ENCODE results near the gene TRAPPC12. TPM values are rescaled to one million over a fixed set of nuclear protein-coding genes. Genes with fewer than 3 reads are reported as not detected.
"Not testable (repeated sequence)": the region's sequence is repeated elsewhere in the genome, so short reads cannot be mapped to it uniquely, and the experiment has no call there.

Gene TRAPPC12
- total RNA-seq, 2 experiments from 2014 or later, result 49.8 to 64.0 TPM

GRCh38 chr2:3356799-3357198 is 22.7 kb upstream of the TRAPPC12 start:
- no peak for TF ChIP-seq CTCF (IDR thresholded peaks at IDR 0.05)
- ChIA-PET CTCF (no interaction called here), POLR2A (no interaction called here)
- no peaks in the 10 kb centered on the region for H3K9me3 ChIP-seq (ENCODE audit: control insufficient read depth in 1 of 2, insufficient read depth in 1 of 2, low read length in 2 of 2)
- ATAC-seq (ENCODE audit: poor library complexity), result no peak
- H3K27me3 Mint-ChIP-seq, result no peaks in the 10 kb centered on the region
- peaks cover 3% of the 10 kb centered on the region for H3K4me1 ChIP-seq (ENCODE audit: insufficient read depth, low read length)
- peak overlapping the region; percentile 30 for H3K27ac Mint-ChIP-seq
- peaks cover 38% of the 10 kb centered on the region for H3K36me3 Mint-ChIP-seq (ENCODE audit: low read depth)
- H3K27me3 ChIP-seq (ENCODE audit: control insufficient read depth in 1 of 2, insufficient read depth in 2 of 2, low read length in 2 of 2), result no peaks in the 10 kb centered on the region
- no peaks in the 10 kb centered on the region for H3K9me3 Mint-ChIP-seq
- no peak overlapping the region for H3K4me3 Mint-ChIP-seq
- H3K4me1 Mint-ChIP-seq (ENCODE audit: low read depth), result peaks cover 13% of the 10 kb centered on the region
- H3K36me3 ChIP-seq (ENCODE audit: insufficient read depth, low read length), result peaks cover 25% of the 10 kb centered on the region
- no peak overlapping the region for H3K27ac ChIP-seq (ENCODE audit: low read depth in 1 of 2, low read length in 2 of 2)
- DNase-seq, result no peak
- no peak overlapping the region for H3K4me3 ChIP-seq (ENCODE audit: low read length)
- intact Hi-C loops (cut with DNase I, micrococcal nuclease), result no loop called here

- H3K27me3 Mint-ChIP-seq; H3K9me3 ChIP-seq (ENCODE audit: control insufficient read depth in 1 of 2, insufficient read depth in 1 of 2, low read length in 2 of 2); DNase-seq; CTCF ChIA-PET; intact Hi-C loops (cut with DNase I, micrococcal nuclease); H3K9me3 Mint-ChIP-seq; POLR2A ChIA-PET; H3K4me3 Mint-ChIP-seq; H3K4me1 ChIP-seq (ENCODE audit: insufficient read depth, low read length); H3K27me3 ChIP-seq (ENCODE audit: control insufficient read depth in 1 of 2, insufficient read depth in 2 of 2, low read length in 2 of 2); H3K27ac ChIP-seq (ENCODE audit: low read depth in 1 of 2, low read length in 2 of 2); H3K4me3 ChIP-seq (ENCODE audit: low read length); ATAC-seq (ENCODE audit: poor library complexity): not testable (repeated sequence)
- H3K36me3 ChIP-seq (ENCODE audit: insufficient read depth, low read length), result peaks cover 23% of the 10 kb centered on the region
- H3K4me1 Mint-ChIP-seq (ENCODE audit: low read depth), result peaks cover 16% of the 10 kb centered on the region
- H3K27ac Mint-ChIP-seq, result peak overlapping the region; percentile 30
- peaks cover 34% of the 10 kb centered on the region for H3K36me3 Mint-ChIP-seq (ENCODE audit: low read depth)
These were observed 22.0 kb upstream of the TRAPPC12 start for GRCh38 chr2:3357446-3357845.

GRCh38 chr2:3357926-3358325 is 21.6 kb upstream of the TRAPPC12 start:
- H3K4me1 Mint-ChIP-seq (ENCODE audit: low read depth), result peaks cover 18% of the 10 kb centered on the region
- no peak for TF ChIP-seq CTCF (IDR thresholded peaks at IDR 0.05)
- CTCF ChIA-PET, result no interaction called here
- POLR2A ChIA-PET, result interaction anchor here (0.7 kb wide), 1 partner anchor 64 kb away, joined by 4 read pairs; no protein-coding TSS in a partner anchor
- no peaks in the 10 kb centered on the region for H3K9me3 ChIP-seq (ENCODE audit: control insufficient read depth in 1 of 2, insufficient read depth in 1 of 2, low read length in 2 of 2)
- H3K4me3 Mint-ChIP-seq, result no peak overlapping the region
- H3K36me3 ChIP-seq (ENCODE audit: insufficient read depth, low read length), result peaks cover 20% of the 10 kb centered on the region
- no peaks in the 10 kb centered on the region for H3K27me3 Mint-ChIP-seq
- no peak overlapping the region for H3K27ac ChIP-seq (ENCODE audit: low read depth in 1 of 2, low read length in 2 of 2)
- no peak overlapping the region for H3K27ac Mint-ChIP-seq
- peaks cover 30% of the 10 kb centered on the region for H3K36me3 Mint-ChIP-seq (ENCODE audit: low read depth)
- no peaks in the 10 kb centered on the region for H3K9me3 Mint-ChIP-seq
- peaks cover 8% of the 10 kb centered on the region for H3K4me1 ChIP-seq (ENCODE audit: insufficient read depth, low read length)
- DNase-seq (no peak), ATAC-seq (ENCODE audit: poor library complexity) (no peak)
- no peaks in the 10 kb centered on the region for H3K27me3 ChIP-seq (ENCODE audit: control insufficient read depth in 1 of 2, insufficient read depth in 2 of 2, low read length in 2 of 2)
- intact Hi-C loops (cut with DNase I, micrococcal nuclease), result no loop called here
- H3K4me3 ChIP-seq (ENCODE audit: low read length), result no peak overlapping the region

All from CD4-positive, alpha-beta T cell (primary cell).